Spleen (tissue), 7 donors: ENCODE data around the gene ANKRD35.

Experiments used
- CTCF ChIP-seq, 11 experiments: fragments of 200-600 bp in 7 of 11; fragments of 450-650 bp in 4 of 11; sonication (generic) in 4 of 11; IDR thresholded peaks in 8 of 11; conservative IDR thresholded peaks in 3 of 11; 1 replicate in 7 of 11; 2 replicates in 4 of 11; pipeline versions ENCODE4 v1.4.0 to v1.8.0; 2016 to 2021; ENCODE audit warnings: antibody characterized with exemption in 11 of 11, inconsistent platforms in 4 of 11, mild to moderate bottlenecking in 1 of 11
- POLR2A ChIP-seq, 3 donors: fragments of 450-650 bp; IDR thresholded peaks; one replicate each; pipeline ENCODE4 v1.5.1; 2017; ENCODE audit warnings: antibody characterized with exemption in 3 of 3, mild to moderate bottlenecking in 1 of 3
- donor health status: DM: no; HTN: no; CAD: no; lungs with moderate emphysema.
- donor health status: DM: no; HTN: no; CAD: no.
- donor health status: DM: no; HTN: no; CAD: no.

- no peak for TF ChIP-seq CTCF (IDR thresholded peaks at IDR 0.05 in 8 of 11, conservative IDR thresholded peaks at IDR 0.05 in 3 of 11)
- no peak for TF ChIP-seq POLR2A (IDR thresholded peaks at IDR 0.05)
These were observed 27.3 kb downstream of the ANKRD35 start for GRCh38 chr1:145858238-145858900.
